GM12892 (cell line): Measurements from ENCODE around the gene MPZL1.

Experiments used
- POLR2A ChIP-seq: IDR thresholded peaks from 2 replicates; pipeline ENCODE4 v1.6.1; 2011; ENCODE audit warnings: low read depth, low read length, control low read depth
- POLR2AphosphoS5 ChIP-seq: IDR thresholded peaks from 2 replicates; pipeline ENCODE4 v1.6.1; 2011; ENCODE audit warnings: low read depth, low read length, control low read depth

DNA sequence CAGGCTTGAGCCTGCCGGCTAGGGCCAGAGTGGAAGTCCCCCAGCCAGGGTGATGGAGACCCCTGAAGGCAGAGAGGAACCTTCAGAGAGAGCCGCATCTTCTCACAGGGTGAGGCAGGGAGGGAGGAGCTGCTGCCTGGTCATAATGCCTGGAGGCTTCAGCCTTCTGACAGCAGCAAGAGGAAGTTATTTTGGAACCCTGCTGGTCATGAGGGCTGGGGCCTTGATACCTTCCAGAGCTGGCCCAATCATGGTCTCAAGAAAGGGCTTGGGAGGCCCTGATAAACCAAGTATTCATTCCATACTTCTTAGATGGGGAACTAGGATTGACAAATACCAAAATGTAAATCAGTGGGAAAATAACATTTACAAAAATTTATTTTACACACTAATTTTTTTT, 26.6 kb upstream of the MPZL1 start:
- TF ChIP-seq POLR2A (no peak), POLR2AphosphoS5 (no peak)
